NB4 (cell line): ENCODE measurements around the gene MAP1LC3B.

ENCODE experiments used
- POLR2A ChIP-seq: IDR thresholded peaks from 2 replicates; pipeline ENCODE4 v1.6.1; 2011; ENCODE audit warnings: mild to moderate bottlenecking; ENCODE audit not compliant: insufficient read length; ENCODE audit errors: extremely low read depth
- TF ChIP-seq, protein P1 (sequence below): IDR thresholded peaks from one replicate; pipeline ENCODE4 v1.5.1; 2012; ENCODE audit warnings: low read depth, low read length

DNA sequence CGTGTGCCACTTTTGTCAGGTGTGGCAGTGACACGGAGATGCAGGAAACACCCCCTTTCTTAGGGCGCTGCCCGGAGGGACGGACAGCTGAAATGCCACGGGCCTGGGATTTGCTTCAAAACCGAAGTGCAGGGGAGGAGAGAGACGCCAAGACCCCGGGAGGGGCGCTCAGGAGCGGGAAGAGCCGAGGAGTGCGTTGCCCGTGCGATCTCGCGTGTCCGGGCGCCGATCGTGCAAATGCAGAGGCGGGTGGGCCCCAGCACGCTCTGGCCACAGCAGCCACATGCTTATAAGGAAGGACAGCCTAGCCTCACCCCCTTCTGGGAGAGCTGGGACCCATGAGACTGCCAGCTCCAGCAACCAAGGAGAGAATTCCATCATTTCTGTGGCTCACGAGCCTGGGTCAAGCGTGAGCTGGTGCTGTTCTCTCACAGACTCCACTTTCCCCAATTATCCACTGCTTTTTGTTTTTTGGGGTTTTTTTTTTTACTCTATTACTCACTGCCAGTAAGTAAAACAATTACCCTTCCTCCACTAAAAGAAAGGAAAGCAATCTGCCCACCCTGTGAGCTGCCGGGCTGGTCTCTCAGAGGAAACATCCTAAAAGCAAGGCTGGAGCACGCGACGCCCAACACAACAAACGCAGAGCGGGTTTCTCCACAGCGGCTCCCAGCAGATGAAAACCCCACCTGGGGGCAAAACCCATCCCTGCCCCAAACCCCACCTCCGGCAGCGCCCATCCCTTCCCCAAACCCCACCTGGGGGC, 47.8 kb upstream of the MAP1LC3B start:
- no peak for TF ChIP-seq POLR2A
- TF ChIP-seq, protein P1, sequence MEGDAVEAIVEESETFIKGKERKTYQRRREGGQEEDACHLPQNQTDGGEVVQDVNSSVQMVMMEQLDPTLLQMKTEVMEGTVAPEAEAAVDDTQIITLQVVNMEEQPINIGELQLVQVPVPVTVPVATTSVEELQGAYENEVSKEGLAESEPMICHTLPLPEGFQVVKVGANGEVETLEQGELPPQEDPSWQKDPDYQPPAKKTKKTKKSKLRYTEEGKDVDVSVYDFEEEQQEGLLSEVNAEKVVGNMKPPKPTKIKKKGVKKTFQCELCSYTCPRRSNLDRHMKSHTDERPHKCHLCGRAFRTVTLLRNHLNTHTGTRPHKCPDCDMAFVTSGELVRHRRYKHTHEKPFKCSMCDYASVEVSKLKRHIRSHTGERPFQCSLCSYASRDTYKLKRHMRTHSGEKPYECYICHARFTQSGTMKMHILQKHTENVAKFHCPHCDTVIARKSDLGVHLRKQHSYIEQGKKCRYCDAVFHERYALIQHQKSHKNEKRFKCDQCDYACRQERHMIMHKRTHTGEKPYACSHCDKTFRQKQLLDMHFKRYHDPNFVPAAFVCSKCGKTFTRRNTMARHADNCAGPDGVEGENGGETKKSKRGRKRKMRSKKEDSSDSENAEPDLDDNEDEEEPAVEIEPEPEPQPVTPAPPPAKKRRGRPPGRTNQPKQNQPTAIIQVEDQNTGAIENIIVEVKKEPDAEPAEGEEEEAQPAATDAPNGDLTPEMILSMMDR = no peak
